NT2/D1 (cell line): Measurements from ENCODE around the gene DESI2.

ENCODE experiments used
- SUZ12 ChIP-seq: IDR thresholded peaks from 2 replicates; pipeline ENCODE4 v1.6.1; 2011; ENCODE audit not compliant: insufficient read length, insufficient read depth; ENCODE audit errors: extremely low read depth
- ZNF274 ChIP-seq: IDR thresholded peaks from 2 replicates; pipeline ENCODE4 v1.6.1; 2011; ENCODE audit warnings: mild to moderate bottlenecking, low read depth, low read length

DNA sequence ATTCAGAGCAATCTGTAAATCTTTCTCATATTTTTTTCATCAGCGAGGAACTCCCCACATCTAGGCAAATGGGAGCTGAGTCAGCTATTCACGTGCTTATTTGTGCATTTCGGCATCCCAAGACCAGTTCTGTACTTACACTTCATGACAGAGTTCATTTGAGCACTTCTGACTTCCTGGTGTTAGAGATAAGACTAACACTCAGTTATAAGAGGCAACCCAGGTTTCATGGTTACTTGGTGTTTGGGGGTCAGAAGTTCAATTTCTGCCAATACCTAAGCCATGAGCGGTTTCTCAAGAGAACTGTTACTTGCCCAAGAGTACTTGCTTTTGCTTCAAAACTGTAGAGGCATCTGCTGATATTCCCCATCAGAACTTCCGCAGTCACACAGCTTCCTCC, 24.1 kb upstream of the DESI2 start:
- TF ChIP-seq SUZ12 (no peak), ZNF274 (no peak)
